GM23338 (cell line): ENCODE measurements around the gene C1orf146. TPM values are rescaled to one million over a fixed set of nuclear protein-coding genes. Genes with fewer than 3 reads are reported as not detected.

Experiments used
- ATAC-seq: fragments of 200-7000 bp; cut with Tn5 transposase; 3 replicates; pipeline ENCODE4 v1.9.1; 2020
- DNase-seq: peaks from one replicate; pipeline ENCODE4 v3.0.0-alpha.2; 2015; ENCODE audit warnings: low spot score
- H2AFZ ChIP-seq: fragments of 200-600 bp; sonication (generic); 2 replicates; pipeline ENCODE4 v1.8.0; 2016; ENCODE audit warnings: antibody characterized with exemption, mild to moderate bottlenecking, moderate library complexity
- H3F3A ChIP-seq: fragments of 200-600 bp; sonication (generic); replicated peaks from 2 replicates; pipeline ENCODE4 v1.8.0; 2017; ENCODE audit warnings: antibody characterized with exemption, mixed run types, low read depth
- H3K27ac ChIP-seq: fragments of 200-600 bp; sonication (generic); 2 replicates; pipeline ENCODE4 v1.6.1; 2016; ENCODE audit warnings: low read depth
- H3K27me3 ChIP-seq: fragments of 200-600 bp; sonication (generic); 2 replicates; pipeline ENCODE4 v1.8.0; 2016; ENCODE audit warnings: mild to moderate bottlenecking, mixed run types, moderate library complexity; ENCODE audit not compliant: insufficient read depth
- H3K36me3 ChIP-seq: fragments of 200-600 bp; sonication (generic); 2 replicates; pipeline ENCODE4 v1.8.0; 2016; ENCODE audit warnings: mild to moderate bottlenecking; ENCODE audit not compliant: insufficient read depth
- H3K4me1 ChIP-seq: fragments of 200-600 bp; sonication (generic); 2 replicates; pipeline ENCODE4 v1.8.0; 2016; ENCODE audit warnings: mild to moderate bottlenecking, moderate library complexity; ENCODE audit not compliant: insufficient read depth
- H3K4me2 ChIP-seq: fragments of 200-600 bp; sonication (generic); 2 replicates; pipeline ENCODE4 v1.7.1; 2017; ENCODE audit warnings: mixed run types
- H3K4me3 ChIP-seq: fragments of 200-600 bp; sonication (generic); 2 replicates; pipeline ENCODE4 v1.6.1; 2016; ENCODE audit warnings: mixed run types
- H3K79me2 ChIP-seq: fragments of 200-600 bp; sonication (generic); replicated peaks from 2 replicates; pipeline ENCODE4 v1.8.0; 2017; ENCODE audit warnings: mild to moderate bottlenecking; ENCODE audit not compliant: insufficient read depth
- H3K9me2 ChIP-seq: fragments of 200-600 bp; sonication (generic); 2 replicates; pipeline ENCODE4 v1.8.0; 2017; ENCODE audit not compliant: insufficient read depth
- H4K20me1 ChIP-seq: fragments of 200-600 bp; sonication (generic); replicated peaks from 2 replicates; pipeline ENCODE4 v1.8.0; 2017; ENCODE audit warnings: mild to moderate bottlenecking; ENCODE audit not compliant: insufficient read depth
- H3K27ac Mint-ChIP-seq: 2 replicates; pipeline ENCODE4 v1.8.0; 2020; ENCODE audit warnings: inconsistent platforms, mild to moderate bottlenecking, moderate library complexity, mixed read lengths
- H3K27me3 Mint-ChIP-seq: 3 replicates; pipeline ENCODE4 v1.8.0; 2022; ENCODE audit warnings: low read depth, mild to moderate bottlenecking, moderate library complexity, mixed read lengths, inconsistent platforms; ENCODE audit not compliant: insufficient read depth, poor library complexity
- H3K36me3 Mint-ChIP-seq: 3 replicates; pipeline ENCODE4 v1.8.0; 2021; ENCODE audit warnings: low read depth, mild to moderate bottlenecking, inconsistent platforms, moderate library complexity, mixed read lengths
- H3K4me1 Mint-ChIP-seq: 3 replicates; pipeline ENCODE4 v1.8.0; 2020; ENCODE audit warnings: mild to moderate bottlenecking, inconsistent platforms, mixed read lengths
- H3K4me3 Mint-ChIP-seq: 3 replicates; pipeline ENCODE4 v1.8.0; 2021; ENCODE audit warnings: moderate library complexity, mild to moderate bottlenecking, inconsistent platforms, mixed read lengths
- H3K9me3 Mint-ChIP-seq: 3 replicates; pipeline ENCODE4 v1.8.0; 2020; ENCODE audit warnings: moderate library complexity, mild to moderate bottlenecking, inconsistent platforms, mixed read lengths
- CREB1 ChIP-seq: fragments of 250-450 bp; sonication (Bioruptor Pico); IDR thresholded peaks from 2 replicates; pipeline ENCODE4 v1.5.0; 2020; ENCODE audit warnings: low read depth, mild to moderate bottlenecking, moderate library complexity
- CTCF ChIP-seq, 2 experiments: fragments of 200-600 bp in 1 of 2; sonication (generic) in 1 of 2; conservative IDR thresholded peaks; 2 replicates each; pipeline versions ENCODE4 v1.5.1 to v1.6.1; 2016 to 2017; ENCODE audit warnings: antibody characterized with exemption in 2 of 2, low read depth in 2 of 2, mild to moderate bottlenecking in 2 of 2, moderate library complexity in 1 of 2
- ETS1 ChIP-seq: IDR thresholded peaks from 2 replicates; pipeline ENCODE4 v1.6.1; 2016; ENCODE audit warnings: antibody characterized with exemption
- EZH2 ChIP-seq: fragments of 200-600 bp; sonication (generic); IDR thresholded peaks from one replicate; pipeline ENCODE4 v1.8.0; 2017; ENCODE audit warnings: antibody characterized with exemption, mild to moderate bottlenecking, low read depth; ENCODE audit not compliant: unreplicated experiment
- EZH2phosphoT487 ChIP-seq: fragments of 200-600 bp; sonication (generic); IDR thresholded peaks from one replicate; pipeline ENCODE4 v1.8.1; 2018; ENCODE audit warnings: antibody characterized with exemption; ENCODE audit not compliant: unreplicated experiment
- JUNB ChIP-seq: IDR thresholded peaks from one replicate; pipeline ENCODE4 v1.6.1; 2016; ENCODE audit warnings: antibody characterized with exemption; ENCODE audit not compliant: unreplicated experiment
- NANOG ChIP-seq: IDR thresholded peaks from 2 replicates; pipeline ENCODE4 v1.6.1; 2016; ENCODE audit warnings: antibody characterized with exemption, borderline replicate concordance
- REST ChIP-seq: IDR thresholded peaks from one replicate; pipeline ENCODE4 v1.6.1; 2018; ENCODE audit warnings: antibody characterized with exemption; ENCODE audit not compliant: unreplicated experiment
- STAT1 ChIP-seq: IDR thresholded peaks from one replicate; pipeline ENCODE4 v1.6.1; 2016; ENCODE audit warnings: antibody characterized with exemption; ENCODE audit not compliant: unreplicated experiment
- ZNF114 ChIP-seq: fragments of 250-450 bp; sonication (Bioruptor Pico); IDR thresholded peaks from 2 replicates; pipeline ENCODE4 v1.5.0; 2020; ENCODE audit warnings: mild to moderate bottlenecking, moderate library complexity
- ZNF331 ChIP-seq: fragments of 250-450 bp; sonication (Bioruptor Pico); IDR thresholded peaks from 2 replicates; pipeline ENCODE4 v1.5.0; 2020; ENCODE audit warnings: low read depth, mild to moderate bottlenecking, moderate library complexity
- long read RNA-seq: library from polyadenylated mRNA; unstranded; transcript quantifications from one replicate; pipeline ENCODE4 v2.0.0, GENCODE V29; 2020; ENCODE audit not compliant: unreplicated experiment
- polyA plus RNA-seq: library from polyadenylated mRNA; unstranded; fragments of >200 nt; fragmentation: Nextera tagmentation; extraction: Ambion mirVana; gene quantifications from 2 replicates; pipeline ENCODE4 v1.2.1, GENCODE V29; 2016
- total RNA-seq: library from RNA; depleted of rRNA; stranded (reverse); fragments of >200 nt; shearing (Covaris generic); gene quantifications from 2 replicates; pipeline ENCODE4 v1.2.3, GENCODE V29; 2014; rRNA removed

Gene C1orf146
- total RNA-seq, result not detected in 2 replicates
- polyA plus RNA-seq, result not detected in 2 replicates
- long read RNA-seq, result 0 reads

GRCh38 chr1:92217721-92218120 lies at the start of gene C1orf146:
TSS of gene C1orf146 (plus strand) at chr1:92217915. CDS start at chr1:92231421, 13,506 bp downstream.
- Histone ChIP-seq H3F3A (no peaks in the 10 kb centered on the region), H3K4me1 (peaks cover 3% of the 10 kb centered on the region; the same call in 1 of the 2 replicates), H2AFZ (peak within 1 kb of the TSS; percentile 98), H3K4me2 (no peak within 1 kb of the TSS), H3K9me2 (0 out of 2 replicates have a peak, but pooled peaks cover 6% of the 10 kb centered on the region), H4K20me1 (no peaks in the 10 kb centered on the region), H3K36me3 (no peaks in the 10 kb centered on the region), H3K27ac (no peak within 1 kb of the TSS), H3K4me3 (no peak within 1 kb of the TSS), H3K79me2 (no peaks in the 10 kb centered on the region), H3K27me3 (no peaks in the 10 kb centered on the region)
- Mint-ChIP-seq H3K27ac (no peak within 1 kb of the TSS), H3K36me3 (no peaks in the 10 kb centered on the region), H3K27me3 (peaks cover 2% of the 10 kb centered on the region), H3K4me1 (no peaks in the 10 kb centered on the region), H3K4me3 (no peak within 1 kb of the TSS), H3K9me3 (no peaks in the 10 kb centered on the region)
- no peak for DNase-seq
- no peak for TF ChIP-seq JUNB
- ATAC-seq, result peak; percentile 31; the same call in 1 of the 3 replicates

GRCh38 chr1:92168657-92169056 lies 49.1 kb upstream of the C1orf146 start:
- H3K79me2 ChIP-seq, result no peaks in the 10 kb centered on the region
- H3K4me3 ChIP-seq, result no peak overlapping the region
- DNase-seq (peak; percentile 5), ATAC-seq (no peak)
- H3K4me1 ChIP-seq, result no peaks in the 10 kb centered on the region
- H3K36me3 ChIP-seq, result no peaks in the 10 kb centered on the region
- no peak overlapping the region for H3K27ac Mint-ChIP-seq
- no peak overlapping the region for H3K27ac ChIP-seq
- no peaks in the 10 kb centered on the region for H3F3A ChIP-seq
- H3K27me3 Mint-ChIP-seq, result no peaks in the 10 kb centered on the region
- no peak overlapping the region for H3K4me2 ChIP-seq
- no peak overlapping the region for H2AFZ ChIP-seq
- no peaks in the 10 kb centered on the region for H3K9me2 ChIP-seq
- H3K9me3 Mint-ChIP-seq, result no peaks in the 10 kb centered on the region
- no peak overlapping the region for H3K4me3 Mint-ChIP-seq
- H3K27me3 ChIP-seq, result no peaks in the 10 kb centered on the region
- H4K20me1 ChIP-seq, result no peaks in the 10 kb centered on the region
- H3K36me3 Mint-ChIP-seq, result no peaks in the 10 kb centered on the region
- H3K4me1 Mint-ChIP-seq, result no peaks in the 10 kb centered on the region
- TF ChIP-seq NANOG (no peak), EZH2phosphoT487 (no peak), ZNF114 (CRISPR knock-in tag) (no peak), REST (no peak), STAT1 (no peak), CREB1 (CRISPR knock-in tag) (no peak), JUNB (no peak), ZNF331 (CRISPR knock-in tag) (no peak), CTCF (conservative IDR thresholded peaks at IDR 0.05; ENCODE audit: low read depth in 2 of 2) (no peak), ETS1 (no peak), EZH2 (no peak)
